GM23338 (cell line): ENCODE measurements around the gene SF3B3. TPM values are rescaled to one million over a fixed set of nuclear protein-coding genes. Genes with fewer than 3 reads are reported as not detected.

Experiments
- ATAC-seq: fragments of 200-7000 bp; cut with Tn5 transposase; 3 replicates; pipeline ENCODE4 v1.9.1; 2020
- DNase-seq: peaks from one replicate; pipeline ENCODE4 v3.0.0-alpha.2; 2015; ENCODE audit warnings: low spot score
- H2AFZ ChIP-seq: fragments of 200-600 bp; sonication (generic); 2 replicates; pipeline ENCODE4 v1.8.0; 2016; ENCODE audit warnings: antibody characterized with exemption, mild to moderate bottlenecking, moderate library complexity
- H3F3A ChIP-seq: fragments of 200-600 bp; sonication (generic); replicated peaks from 2 replicates; pipeline ENCODE4 v1.8.0; 2017; ENCODE audit warnings: antibody characterized with exemption, mixed run types, low read depth
- H3K27ac ChIP-seq: fragments of 200-600 bp; sonication (generic); 2 replicates; pipeline ENCODE4 v1.6.1; 2016; ENCODE audit warnings: low read depth
- H3K27me3 ChIP-seq: fragments of 200-600 bp; sonication (generic); 2 replicates; pipeline ENCODE4 v1.8.0; 2016; ENCODE audit warnings: mild to moderate bottlenecking, mixed run types, moderate library complexity; ENCODE audit not compliant: insufficient read depth
- H3K36me3 ChIP-seq: fragments of 200-600 bp; sonication (generic); 2 replicates; pipeline ENCODE4 v1.8.0; 2016; ENCODE audit warnings: mild to moderate bottlenecking; ENCODE audit not compliant: insufficient read depth
- H3K4me1 ChIP-seq: fragments of 200-600 bp; sonication (generic); 2 replicates; pipeline ENCODE4 v1.8.0; 2016; ENCODE audit warnings: mild to moderate bottlenecking, moderate library complexity; ENCODE audit not compliant: insufficient read depth
- H3K4me2 ChIP-seq: fragments of 200-600 bp; sonication (generic); 2 replicates; pipeline ENCODE4 v1.7.1; 2017; ENCODE audit warnings: mixed run types
- H3K4me3 ChIP-seq: fragments of 200-600 bp; sonication (generic); 2 replicates; pipeline ENCODE4 v1.6.1; 2016; ENCODE audit warnings: mixed run types
- H3K79me2 ChIP-seq: fragments of 200-600 bp; sonication (generic); replicated peaks from 2 replicates; pipeline ENCODE4 v1.8.0; 2017; ENCODE audit warnings: mild to moderate bottlenecking; ENCODE audit not compliant: insufficient read depth
- H3K9me2 ChIP-seq: fragments of 200-600 bp; sonication (generic); 2 replicates; pipeline ENCODE4 v1.8.0; 2017; ENCODE audit not compliant: insufficient read depth
- H4K20me1 ChIP-seq: fragments of 200-600 bp; sonication (generic); replicated peaks from 2 replicates; pipeline ENCODE4 v1.8.0; 2017; ENCODE audit warnings: mild to moderate bottlenecking; ENCODE audit not compliant: insufficient read depth
- H3K27ac Mint-ChIP-seq: 2 replicates; pipeline ENCODE4 v1.8.0; 2020; ENCODE audit warnings: inconsistent platforms, mild to moderate bottlenecking, moderate library complexity, mixed read lengths
- H3K27me3 Mint-ChIP-seq: 3 replicates; pipeline ENCODE4 v1.8.0; 2022; ENCODE audit warnings: low read depth, mild to moderate bottlenecking, moderate library complexity, mixed read lengths, inconsistent platforms; ENCODE audit not compliant: insufficient read depth, poor library complexity
- H3K36me3 Mint-ChIP-seq: 3 replicates; pipeline ENCODE4 v1.8.0; 2021; ENCODE audit warnings: low read depth, mild to moderate bottlenecking, inconsistent platforms, moderate library complexity, mixed read lengths
- H3K4me1 Mint-ChIP-seq: 3 replicates; pipeline ENCODE4 v1.8.0; 2020; ENCODE audit warnings: mild to moderate bottlenecking, inconsistent platforms, mixed read lengths
- H3K4me3 Mint-ChIP-seq: 3 replicates; pipeline ENCODE4 v1.8.0; 2021; ENCODE audit warnings: moderate library complexity, mild to moderate bottlenecking, inconsistent platforms, mixed read lengths
- H3K9me3 Mint-ChIP-seq: 3 replicates; pipeline ENCODE4 v1.8.0; 2020; ENCODE audit warnings: moderate library complexity, mild to moderate bottlenecking, inconsistent platforms, mixed read lengths
- CREB1 ChIP-seq: fragments of 250-450 bp; sonication (Bioruptor Pico); IDR thresholded peaks from 2 replicates; pipeline ENCODE4 v1.5.0; 2020; ENCODE audit warnings: low read depth, mild to moderate bottlenecking, moderate library complexity
- EZH2 ChIP-seq: fragments of 200-600 bp; sonication (generic); IDR thresholded peaks from one replicate; pipeline ENCODE4 v1.8.0; 2017; ENCODE audit warnings: antibody characterized with exemption, mild to moderate bottlenecking, low read depth; ENCODE audit not compliant: unreplicated experiment
- EZH2phosphoT487 ChIP-seq: fragments of 200-600 bp; sonication (generic); IDR thresholded peaks from one replicate; pipeline ENCODE4 v1.8.1; 2018; ENCODE audit warnings: antibody characterized with exemption; ENCODE audit not compliant: unreplicated experiment
- JUNB ChIP-seq: IDR thresholded peaks from one replicate; pipeline ENCODE4 v1.6.1; 2016; ENCODE audit warnings: antibody characterized with exemption; ENCODE audit not compliant: unreplicated experiment
- NANOG ChIP-seq: IDR thresholded peaks from 2 replicates; pipeline ENCODE4 v1.6.1; 2016; ENCODE audit warnings: antibody characterized with exemption, borderline replicate concordance
- POLR2AphosphoS5 ChIP-seq: IDR thresholded peaks from 2 replicates; pipeline ENCODE4 v1.6.1; 2016; ENCODE audit warnings: antibody characterized with exemption, low read depth
- REST ChIP-seq: IDR thresholded peaks from one replicate; pipeline ENCODE4 v1.6.1; 2018; ENCODE audit warnings: antibody characterized with exemption; ENCODE audit not compliant: unreplicated experiment
- STAT1 ChIP-seq: IDR thresholded peaks from one replicate; pipeline ENCODE4 v1.6.1; 2016; ENCODE audit warnings: antibody characterized with exemption; ENCODE audit not compliant: unreplicated experiment
- ZNF114 ChIP-seq: fragments of 250-450 bp; sonication (Bioruptor Pico); IDR thresholded peaks from 2 replicates; pipeline ENCODE4 v1.5.0; 2020; ENCODE audit warnings: mild to moderate bottlenecking, moderate library complexity
- ZNF331 ChIP-seq: fragments of 250-450 bp; sonication (Bioruptor Pico); IDR thresholded peaks from 2 replicates; pipeline ENCODE4 v1.5.0; 2020; ENCODE audit warnings: low read depth, mild to moderate bottlenecking, moderate library complexity
- polyA plus RNA-seq: library from polyadenylated mRNA; unstranded; fragments of >200 nt; fragmentation: Nextera tagmentation; extraction: Ambion mirVana; gene quantifications from 2 replicates; pipeline ENCODE4 v1.2.1, GENCODE V29; 2016
- total RNA-seq: library from RNA; depleted of rRNA; stranded (reverse); fragments of >200 nt; shearing (Covaris generic); gene quantifications from 2 replicates; pipeline ENCODE4 v1.2.3, GENCODE V29; 2014
- TF ChIP-seq, protein P1 (sequence below): fragments of 250-450 bp; sonication (Bioruptor Pico); IDR thresholded peaks from 2 replicates; pipeline ENCODE4 v1.5.0; 2020; ENCODE audit warnings: mild to moderate bottlenecking, moderate library complexity
- TF ChIP-seq, protein P2 (sequence below): IDR thresholded peaks from 2 replicates; pipeline ENCODE4 v1.6.1; 2016; ENCODE audit warnings: antibody characterized with exemption
- TF ChIP-seq, protein P3 (sequence below), 2 experiments: fragments of 200-600 bp in 1 of 2; sonication (generic) in 1 of 2; conservative IDR thresholded peaks; 2 replicates each; pipeline versions ENCODE4 v1.5.1 to v1.6.1; 2016 to 2017; ENCODE audit warnings: antibody characterized with exemption in 2 of 2, low read depth in 2 of 2, mild to moderate bottlenecking in 2 of 2, moderate library complexity in 1 of 2

Gene SF3B3
- total and polyA plus RNA-seq, 2 experiments from 2014 or later, result 202 to 289 TPM

DNA sequence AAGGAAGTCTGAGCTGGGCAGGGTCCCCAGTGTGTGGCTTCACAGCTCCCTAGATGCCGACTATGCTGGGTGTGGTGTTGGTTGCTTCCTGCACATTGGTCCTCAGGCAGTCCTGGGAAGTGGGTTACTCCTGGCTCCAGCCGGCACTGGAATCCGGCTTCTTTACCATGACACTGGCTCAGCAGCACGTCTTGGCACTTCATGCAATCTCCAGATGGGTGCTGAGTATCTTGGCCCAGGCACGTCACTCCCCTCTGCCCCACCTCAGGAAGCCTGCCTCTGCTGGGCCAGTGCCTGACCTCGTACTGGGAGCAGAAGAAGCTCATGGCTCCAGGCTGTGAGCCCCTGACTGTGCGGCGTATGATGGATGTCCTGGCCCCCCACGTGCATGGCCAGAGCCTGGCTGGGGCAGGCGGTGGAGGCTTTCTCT is 44.7 kb upstream of the SF3B3 start:
- H3F3A ChIP-seq, result no peaks in the 10 kb centered on the region
- no peaks in the 10 kb centered on the region for H3K4me1 ChIP-seq
- Mint-ChIP-seq H3K4me1 (peaks cover 9% of the 10 kb centered on the region; the same call in 2 of the 3 replicates), H3K9me3 (no peaks in the 10 kb centered on the region), H3K27ac (peak overlapping the region; percentile 70; the same call in 1 of the 2 replicates), H3K27me3 (peaks cover 14% of the 10 kb centered on the region), H3K4me3 (no peak overlapping the region), H3K36me3 (peaks cover 9% of the 10 kb centered on the region; the same call in 2 of the 3 replicates)
- no peaks in the 10 kb centered on the region for H3K79me2 ChIP-seq
- no peak overlapping the region for H3K27ac ChIP-seq
- no peaks in the 10 kb centered on the region for H3K36me3 ChIP-seq
- DNase-seq, result peak; percentile 36
- no peak for TF ChIP-seq EZH2phosphoT487
- TF ChIP-seq, protein P1, sequence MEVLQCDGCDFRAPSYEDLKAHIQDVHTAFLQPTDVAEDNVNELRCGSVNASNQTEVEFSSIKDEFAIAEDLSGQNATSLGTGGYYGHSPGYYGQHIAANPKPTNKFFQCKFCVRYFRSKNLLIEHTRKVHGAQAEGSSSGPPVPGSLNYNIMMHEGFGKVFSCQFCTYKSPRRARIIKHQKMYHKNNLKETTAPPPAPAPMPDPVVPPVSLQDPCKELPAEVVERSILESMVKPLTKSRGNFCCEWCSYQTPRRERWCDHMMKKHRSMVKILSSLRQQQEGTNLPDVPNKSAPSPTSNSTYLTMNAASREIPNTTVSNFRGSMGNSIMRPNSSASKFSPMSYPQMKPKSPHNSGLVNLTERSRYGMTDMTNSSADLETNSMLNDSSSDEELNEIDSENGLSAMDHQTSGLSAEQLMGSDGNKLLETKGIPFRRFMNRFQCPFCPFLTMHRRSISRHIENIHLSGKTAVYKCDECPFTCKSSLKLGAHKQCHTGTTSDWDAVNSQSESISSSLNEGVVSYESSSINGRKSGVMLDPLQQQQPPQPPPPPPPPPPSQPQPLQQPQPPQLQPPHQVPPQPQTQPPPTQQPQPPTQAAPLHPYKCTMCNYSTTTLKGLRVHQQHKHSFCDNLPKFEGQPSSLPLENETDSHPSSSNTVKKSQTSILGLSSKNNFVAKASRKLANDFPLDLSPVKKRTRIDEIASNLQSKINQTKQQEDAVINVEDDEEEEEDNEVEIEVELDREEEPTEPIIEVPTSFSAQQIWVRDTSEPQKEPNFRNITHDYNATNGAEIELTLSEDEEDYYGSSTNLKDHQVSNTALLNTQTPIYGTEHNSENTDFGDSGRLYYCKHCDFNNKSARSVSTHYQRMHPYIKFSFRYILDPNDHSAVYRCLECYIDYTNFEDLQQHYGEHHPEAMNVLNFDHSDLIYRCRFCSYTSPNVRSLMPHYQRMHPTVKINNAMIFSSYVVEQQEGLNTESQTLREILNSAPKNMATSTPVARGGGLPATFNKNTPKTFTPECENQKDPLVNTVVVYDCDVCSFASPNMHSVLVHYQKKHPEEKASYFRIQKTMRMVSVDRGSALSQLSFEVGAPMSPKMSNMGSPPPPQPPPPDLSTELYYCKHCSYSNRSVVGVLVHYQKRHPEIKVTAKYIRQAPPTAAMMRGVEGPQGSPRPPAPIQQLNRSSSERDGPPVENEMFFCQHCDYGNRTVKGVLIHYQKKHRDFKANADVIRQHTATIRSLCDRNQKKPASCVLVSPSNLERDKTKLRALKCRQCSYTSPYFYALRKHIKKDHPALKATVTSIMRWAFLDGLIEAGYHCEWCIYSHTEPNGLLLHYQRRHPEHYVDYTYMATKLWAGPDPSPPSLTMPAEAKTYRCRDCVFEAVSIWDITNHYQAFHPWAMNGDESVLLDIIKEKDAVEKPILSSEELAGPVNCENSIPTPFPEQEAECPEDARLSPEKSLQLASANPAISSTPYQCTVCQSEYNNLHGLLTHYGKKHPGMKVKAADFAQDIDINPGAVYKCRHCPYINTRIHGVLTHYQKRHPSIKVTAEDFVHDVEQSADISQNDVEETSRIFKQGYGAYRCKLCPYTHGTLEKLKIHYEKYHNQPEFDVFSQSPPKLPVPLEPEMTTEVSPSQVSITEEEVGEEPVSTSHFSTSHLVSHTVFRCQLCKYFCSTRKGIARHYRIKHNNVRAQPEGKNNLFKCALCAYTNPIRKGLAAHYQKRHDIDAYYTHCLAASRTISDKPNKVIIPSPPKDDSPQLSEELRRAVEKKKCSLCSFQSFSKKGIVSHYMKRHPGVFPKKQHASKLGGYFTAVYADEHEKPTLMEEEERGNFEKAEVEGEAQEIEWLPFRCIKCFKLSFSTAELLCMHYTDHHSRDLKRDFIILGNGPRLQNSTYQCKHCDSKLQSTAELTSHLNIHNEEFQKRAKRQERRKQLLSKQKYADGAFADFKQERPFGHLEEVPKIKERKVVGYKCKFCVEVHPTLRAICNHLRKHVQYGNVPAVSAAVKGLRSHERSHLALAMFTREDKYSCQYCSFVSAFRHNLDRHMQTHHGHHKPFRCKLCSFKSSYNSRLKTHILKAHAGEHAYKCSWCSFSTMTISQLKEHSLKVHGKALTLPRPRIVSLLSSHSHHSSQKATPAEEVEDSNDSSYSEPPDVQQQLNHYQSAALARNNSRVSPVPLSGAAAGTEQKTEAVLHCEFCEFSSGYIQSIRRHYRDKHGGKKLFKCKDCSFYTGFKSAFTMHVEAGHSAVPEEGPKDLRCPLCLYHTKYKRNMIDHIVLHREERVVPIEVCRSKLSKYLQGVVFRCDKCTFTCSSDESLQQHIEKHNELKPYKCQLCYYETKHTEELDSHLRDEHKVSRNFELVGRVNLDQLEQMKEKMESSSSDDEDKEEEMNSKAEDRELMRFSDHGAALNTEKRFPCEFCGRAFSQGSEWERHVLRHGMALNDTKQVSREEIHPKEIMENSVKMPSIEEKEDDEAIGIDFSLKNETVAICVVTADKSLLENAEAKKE (CRISPR knock-in tag), result no peak
- no peak for TF ChIP-seq ZNF114 (CRISPR knock-in tag)
- TF ChIP-seq, protein P2, sequence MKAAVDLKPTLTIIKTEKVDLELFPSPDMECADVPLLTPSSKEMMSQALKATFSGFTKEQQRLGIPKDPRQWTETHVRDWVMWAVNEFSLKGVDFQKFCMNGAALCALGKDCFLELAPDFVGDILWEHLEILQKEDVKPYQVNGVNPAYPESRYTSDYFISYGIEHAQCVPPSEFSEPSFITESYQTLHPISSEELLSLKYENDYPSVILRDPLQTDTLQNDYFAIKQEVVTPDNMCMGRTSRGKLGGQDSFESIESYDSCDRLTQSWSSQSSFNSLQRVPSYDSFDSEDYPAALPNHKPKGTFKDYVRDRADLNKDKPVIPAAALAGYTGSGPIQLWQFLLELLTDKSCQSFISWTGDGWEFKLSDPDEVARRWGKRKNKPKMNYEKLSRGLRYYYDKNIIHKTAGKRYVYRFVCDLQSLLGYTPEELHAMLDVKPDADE, result no peak
- no peak for TF ChIP-seq CREB1 (CRISPR knock-in tag)
- TF ChIP-seq, protein P3, sequence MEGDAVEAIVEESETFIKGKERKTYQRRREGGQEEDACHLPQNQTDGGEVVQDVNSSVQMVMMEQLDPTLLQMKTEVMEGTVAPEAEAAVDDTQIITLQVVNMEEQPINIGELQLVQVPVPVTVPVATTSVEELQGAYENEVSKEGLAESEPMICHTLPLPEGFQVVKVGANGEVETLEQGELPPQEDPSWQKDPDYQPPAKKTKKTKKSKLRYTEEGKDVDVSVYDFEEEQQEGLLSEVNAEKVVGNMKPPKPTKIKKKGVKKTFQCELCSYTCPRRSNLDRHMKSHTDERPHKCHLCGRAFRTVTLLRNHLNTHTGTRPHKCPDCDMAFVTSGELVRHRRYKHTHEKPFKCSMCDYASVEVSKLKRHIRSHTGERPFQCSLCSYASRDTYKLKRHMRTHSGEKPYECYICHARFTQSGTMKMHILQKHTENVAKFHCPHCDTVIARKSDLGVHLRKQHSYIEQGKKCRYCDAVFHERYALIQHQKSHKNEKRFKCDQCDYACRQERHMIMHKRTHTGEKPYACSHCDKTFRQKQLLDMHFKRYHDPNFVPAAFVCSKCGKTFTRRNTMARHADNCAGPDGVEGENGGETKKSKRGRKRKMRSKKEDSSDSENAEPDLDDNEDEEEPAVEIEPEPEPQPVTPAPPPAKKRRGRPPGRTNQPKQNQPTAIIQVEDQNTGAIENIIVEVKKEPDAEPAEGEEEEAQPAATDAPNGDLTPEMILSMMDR (conservative IDR thresholded peaks at IDR 0.05; ENCODE audit: low read depth in 2 of 2), result no peak
- TF ChIP-seq STAT1, result no peak
- TF ChIP-seq EZH2, result no peak
- TF ChIP-seq REST, result no peak
- no peak for TF ChIP-seq POLR2AphosphoS5
- TF ChIP-seq NANOG, result no peak
- no peak for TF ChIP-seq JUNB
- TF ChIP-seq ZNF331 (CRISPR knock-in tag), result no peak
- H3K4me2 ChIP-seq, result no peak overlapping the region
- peak; percentile 61 for ATAC-seq
- no peak overlapping the region for H2AFZ ChIP-seq
- no peaks in the 10 kb centered on the region for H3K27me3 ChIP-seq
- H3K4me3 ChIP-seq, result no peak overlapping the region
- no peaks in the 10 kb centered on the region for H3K9me2 ChIP-seq
- H4K20me1 ChIP-seq, result no peaks in the 10 kb centered on the region
